ENCODE measurements around the gene KDM7A. TPM values are rescaled to one million over a fixed set of nuclear protein-coding genes. Genes with fewer than 3 reads are reported as not detected.

The KDM7A gene
- total RNA-seq, 1 experiment from 2014 or later, result 6.6 TPM

DNA sequence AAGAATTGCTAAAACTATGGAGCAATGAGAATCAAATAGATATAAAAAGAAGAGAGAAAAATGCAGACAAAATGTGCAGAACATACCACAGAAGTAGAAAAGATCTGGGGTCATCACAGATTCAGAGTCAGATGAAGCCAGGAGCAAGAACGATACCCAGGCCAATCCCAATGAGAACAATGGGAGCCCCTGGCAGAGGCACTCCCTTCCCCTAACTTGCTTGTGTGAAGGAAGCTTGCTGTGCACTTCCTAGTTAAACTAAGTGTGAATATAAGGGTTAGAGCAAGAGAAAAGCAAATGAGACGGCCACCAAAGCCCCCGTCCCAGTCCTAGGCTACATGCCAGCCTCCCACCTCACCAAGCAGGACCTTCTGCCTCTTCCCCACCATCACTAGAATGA lies 126.7 kb downstream of the KDM7A start:
- Histone ChIP-seq H3K27me3 (ENCODE audit: insufficient read depth, low read length) (no peaks in the 10 kb centered on the region), H2BK120ac (ENCODE audit: low read depth, low read length, poor library complexity, severe bottlenecking) (no peak overlapping the region), H3K23ac (ENCODE audit: insufficient read length, low read depth, low read length) (no peak overlapping the region), H3K27ac (ENCODE audit: insufficient read length, low read depth, low read length) (no peak overlapping the region), H4K8ac (replicated peaks; ENCODE audit: insufficient read length, low read depth, low read length) (no peak overlapping the region), H3K18ac (ENCODE audit: insufficient read length, low read depth, low read length) (no peak overlapping the region), H4K5ac (ENCODE audit: insufficient read length, low read depth, low read length) (no peak overlapping the region), H3K4ac (ENCODE audit: low read depth, low read length) (no peak overlapping the region), H3K4me2 (ENCODE audit: insufficient read depth, insufficient read length, low read length) (no peak overlapping the region), H3T11ph (ENCODE audit: low read length) (no peak overlapping the region), H2AK5ac (ENCODE audit: insufficient read length, low read length) (no peak overlapping the region), H3K79me1 (ENCODE audit: insufficient read depth, low read depth, low read length, poor library complexity, severe bottlenecking) (no peaks in the 10 kb centered on the region), H3K79me2 (ENCODE audit: insufficient read depth, low read length) (no peaks in the 10 kb centered on the region), H2BK15ac (ENCODE audit: low read depth, low read length) (no peak overlapping the region), H3K9me3 (ENCODE audit: control insufficient read depth, low read depth, low read length) (no peaks in the 10 kb centered on the region), H2BK5ac (ENCODE audit: insufficient read length, low read length) (no peak overlapping the region), H3K23me2 (ENCODE audit: insufficient read length, low read depth, low read length, poor library complexity, severe bottlenecking) (no peaks in the 10 kb centered on the region), H3K4me1 (ENCODE audit: insufficient read depth, low read length) (no peaks in the 10 kb centered on the region), H2BK20ac (ENCODE audit: low read depth, low read length, poor library complexity, severe bottlenecking) (no peak overlapping the region), H4K91ac (ENCODE audit: insufficient read length, low read depth, low read length) (no peak overlapping the region), H2BK12ac (ENCODE audit: insufficient read length, low read depth, low read length) (no peak overlapping the region), H4K20me1 (ENCODE audit: control insufficient read depth, insufficient read depth, insufficient read length) (no peaks in the 10 kb centered on the region), H3K9ac (ENCODE audit: extremely low read depth, insufficient read length, low read length) (no peak overlapping the region), H3K56ac (ENCODE audit: insufficient read length, low read depth, low read length) (no peak overlapping the region), H2AFZ (ENCODE audit: low read length) (no peak overlapping the region), H3K14ac (ENCODE audit: insufficient read depth, low read length) (peak overlapping the region; percentile 59; the same call in 1 of the 2 replicates)
- H3K36me3 Mint-ChIP-seq (ENCODE audit: insufficient read depth in 1 of 3, low read depth in 3 of 3), result no peaks in the 10 kb centered on the region; a peak in 1 of 7 replicates
- H3K27me3 Mint-ChIP-seq (ENCODE audit: low read depth), result no peaks in the 10 kb centered on the region
- H3K4me3 Mint-ChIP-seq, result no peak overlapping the region
- WGBS (ENCODE audit: extremely low coverage, insufficient read length, low lambda C conversion rate), result no CpG with 5 or more reads among the region's 3 CpGs
- no peak for DNase-seq
- no peak overlapping the region for H3K27ac Mint-ChIP-seq
- TF ChIP-seq, protein P1, sequence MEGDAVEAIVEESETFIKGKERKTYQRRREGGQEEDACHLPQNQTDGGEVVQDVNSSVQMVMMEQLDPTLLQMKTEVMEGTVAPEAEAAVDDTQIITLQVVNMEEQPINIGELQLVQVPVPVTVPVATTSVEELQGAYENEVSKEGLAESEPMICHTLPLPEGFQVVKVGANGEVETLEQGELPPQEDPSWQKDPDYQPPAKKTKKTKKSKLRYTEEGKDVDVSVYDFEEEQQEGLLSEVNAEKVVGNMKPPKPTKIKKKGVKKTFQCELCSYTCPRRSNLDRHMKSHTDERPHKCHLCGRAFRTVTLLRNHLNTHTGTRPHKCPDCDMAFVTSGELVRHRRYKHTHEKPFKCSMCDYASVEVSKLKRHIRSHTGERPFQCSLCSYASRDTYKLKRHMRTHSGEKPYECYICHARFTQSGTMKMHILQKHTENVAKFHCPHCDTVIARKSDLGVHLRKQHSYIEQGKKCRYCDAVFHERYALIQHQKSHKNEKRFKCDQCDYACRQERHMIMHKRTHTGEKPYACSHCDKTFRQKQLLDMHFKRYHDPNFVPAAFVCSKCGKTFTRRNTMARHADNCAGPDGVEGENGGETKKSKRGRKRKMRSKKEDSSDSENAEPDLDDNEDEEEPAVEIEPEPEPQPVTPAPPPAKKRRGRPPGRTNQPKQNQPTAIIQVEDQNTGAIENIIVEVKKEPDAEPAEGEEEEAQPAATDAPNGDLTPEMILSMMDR (conservative IDR thresholded peaks at IDR 0.05), result no peak
- H3K9me3 Mint-ChIP-seq, result no peaks in the 10 kb centered on the region
- H3K4me1 Mint-ChIP-seq, result no peaks in the 10 kb centered on the region

Measured in H9 (cell line).